Measurements from ENCODE around the gene SRSF3.

Gene SRSF3

GRCh38 chr6:36639171-36639808, 45.1 kb downstream of the SRSF3 start:
- DNase-seq (ENCODE audit: low spot score) = no peak
- Histone ChIP-seq H3K4me3 (no peak overlapping the region), H3K27ac (no peak overlapping the region)
- TF ChIP-seq CTCF (IDR thresholded peaks at IDR 0.05) = no peak

DNA sequence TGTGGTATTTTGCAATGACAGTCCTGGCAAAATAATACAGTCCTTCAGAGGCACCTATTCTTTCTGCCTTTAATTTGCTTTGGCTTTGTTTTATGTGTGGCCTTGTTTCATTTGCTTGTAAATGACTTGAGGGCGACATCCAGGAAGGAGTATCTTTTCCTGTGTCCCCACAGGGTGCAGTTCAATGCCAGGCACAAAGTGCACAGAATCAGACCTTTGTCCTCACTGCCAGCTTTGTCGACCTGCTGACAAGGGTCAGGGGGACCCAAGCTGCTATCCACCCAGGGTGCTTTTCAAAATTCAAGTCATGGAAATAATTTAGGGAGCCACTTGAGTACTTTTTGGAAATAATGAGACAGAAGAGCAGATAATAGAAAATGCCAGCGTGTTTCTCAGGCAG, 47.4 kb downstream of the SRSF3 start:
- DNase-seq (ENCODE audit: low spot score) = no peak
- TF ChIP-seq CTCF (IDR thresholded peaks at IDR 0.05) = no peak
- no peak overlapping the region for H3K4me3 ChIP-seq
- no peak overlapping the region for H3K27ac ChIP-seq

- Histone ChIP-seq H3K4me3 (no peak overlapping the region), H3K27ac (peak overlapping the region; percentile 37 to 63)
- no peak for TF ChIP-seq CTCF (IDR thresholded peaks at IDR 0.05)
- peak; percentile 90 for DNase-seq (ENCODE audit: low spot score)
Measured at GRCh38 chr6:36642913-36643817, 49.0 kb downstream of the SRSF3 start.

DNA sequence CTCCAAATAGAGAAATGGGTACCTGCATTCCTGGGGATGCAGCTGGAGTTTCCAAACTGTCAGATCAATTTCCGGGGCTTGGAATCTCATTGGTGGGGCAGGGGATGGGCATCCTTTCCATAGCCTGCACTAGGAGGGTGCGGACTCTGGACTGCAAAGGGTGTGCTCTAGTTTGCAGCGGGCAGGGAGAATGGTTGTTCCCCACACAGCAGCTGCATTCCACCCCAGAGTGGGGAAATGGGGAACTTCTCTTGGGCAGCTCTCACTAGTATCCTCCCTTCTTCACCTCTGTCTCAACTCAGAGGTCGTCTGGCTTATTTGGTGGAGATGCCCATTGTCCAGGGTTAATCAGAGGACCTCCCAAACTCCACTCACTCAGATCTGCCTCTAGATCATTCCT, 49.8 kb downstream of the SRSF3 start:
- DNase-seq (ENCODE audit: low spot score) = no peak
- H3K27ac ChIP-seq = no peak overlapping the region
- no peak overlapping the region for H3K4me3 ChIP-seq
- no peak for TF ChIP-seq CTCF (IDR thresholded peaks at IDR 0.05)

- Histone ChIP-seq H3K27ac (no peak overlapping the region), H3K4me3 (no peak overlapping the region)
- DNase-seq (ENCODE audit: low spot score) = no peak
- no peak for TF ChIP-seq CTCF (IDR thresholded peaks at IDR 0.05)
Measured at GRCh38 chr6:36649086-36649485, 54.9 kb downstream of the SRSF3 start.

GRCh38 chr6:36649701-36650484, 55.7 kb downstream of the SRSF3 start:
- H3K4me3 ChIP-seq = no peak overlapping the region
- H3K27ac ChIP-seq = no peak overlapping the region
- no peak for DNase-seq (ENCODE audit: low spot score)
- TF ChIP-seq CTCF (IDR thresholded peaks at IDR 0.05) = no peak
